ENCODE results near the gene NT5DC2.

DNA sequence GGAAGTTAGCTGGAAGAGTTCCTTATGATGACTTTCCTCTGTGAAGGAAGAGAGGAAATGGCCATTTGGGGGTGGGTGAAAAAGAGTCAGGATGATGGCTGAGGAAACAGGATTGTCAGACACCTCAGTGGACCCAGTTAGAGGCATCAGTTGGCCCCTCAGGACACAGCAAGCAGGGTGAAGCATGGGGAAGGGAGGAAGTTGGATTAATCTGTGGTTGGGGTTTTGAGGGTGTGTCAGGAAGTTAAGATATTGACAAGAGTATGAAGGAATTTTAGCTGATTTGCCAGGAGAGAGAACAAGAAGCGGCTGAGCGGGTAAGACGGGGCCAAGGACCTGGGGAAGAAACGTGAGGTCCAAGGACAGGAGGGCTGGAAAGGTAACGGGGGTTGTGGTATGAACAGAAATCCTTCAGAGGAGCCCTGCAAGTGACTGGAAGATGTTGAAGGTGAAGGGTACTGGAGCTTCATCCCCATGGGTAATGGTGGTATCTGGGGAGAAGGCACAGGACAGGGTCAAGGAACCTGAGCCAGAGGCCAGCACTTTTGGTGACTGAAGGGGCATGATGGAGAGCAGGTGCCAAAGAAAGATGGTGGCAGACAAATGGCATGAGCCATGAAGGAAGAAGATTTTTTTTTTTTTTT lies 5.5 kb upstream of the NT5DC2 start:
- TF ChIP-seq, protein P1, sequence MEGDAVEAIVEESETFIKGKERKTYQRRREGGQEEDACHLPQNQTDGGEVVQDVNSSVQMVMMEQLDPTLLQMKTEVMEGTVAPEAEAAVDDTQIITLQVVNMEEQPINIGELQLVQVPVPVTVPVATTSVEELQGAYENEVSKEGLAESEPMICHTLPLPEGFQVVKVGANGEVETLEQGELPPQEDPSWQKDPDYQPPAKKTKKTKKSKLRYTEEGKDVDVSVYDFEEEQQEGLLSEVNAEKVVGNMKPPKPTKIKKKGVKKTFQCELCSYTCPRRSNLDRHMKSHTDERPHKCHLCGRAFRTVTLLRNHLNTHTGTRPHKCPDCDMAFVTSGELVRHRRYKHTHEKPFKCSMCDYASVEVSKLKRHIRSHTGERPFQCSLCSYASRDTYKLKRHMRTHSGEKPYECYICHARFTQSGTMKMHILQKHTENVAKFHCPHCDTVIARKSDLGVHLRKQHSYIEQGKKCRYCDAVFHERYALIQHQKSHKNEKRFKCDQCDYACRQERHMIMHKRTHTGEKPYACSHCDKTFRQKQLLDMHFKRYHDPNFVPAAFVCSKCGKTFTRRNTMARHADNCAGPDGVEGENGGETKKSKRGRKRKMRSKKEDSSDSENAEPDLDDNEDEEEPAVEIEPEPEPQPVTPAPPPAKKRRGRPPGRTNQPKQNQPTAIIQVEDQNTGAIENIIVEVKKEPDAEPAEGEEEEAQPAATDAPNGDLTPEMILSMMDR (conservative IDR thresholded peaks at IDR 0.05; ENCODE audit: low read depth, low read length), result no peak
- no peak for TF ChIP-seq EZH2 (IDR thresholded peaks at IDR 0.05; ENCODE audit: low read length, unreplicated experiment)

Data from PC-3 (cell line).